ENCODE data around the gene WNT16. TPM values are rescaled to one million over a fixed set of nuclear protein-coding genes. Genes with fewer than 3 reads are reported as not detected.

The WNT16 gene
- total RNA-seq, 2 donors from 2014 or later = 0.11 TPM; not detected in 1

- Histone ChIP-seq H3K36me3 (no peaks in the 10 kb centered on the region), H3K9ac (ENCODE audit: low read depth in 2 of 2, low read length in 2 of 2) (no peak overlapping the region), H3K4me1 (no peaks in the 10 kb centered on the region), H3K27me3 (no peaks in the 10 kb centered on the region), H3K4me3 (no peak overlapping the region), H3K9me3 (no peaks in the 10 kb centered on the region), H3K27ac (no peak overlapping the region)
- no peak for DNase-seq
- no peak for TF ChIP-seq CTCF (IDR thresholded peaks at IDR 0.05)
- intact Hi-C loops (cut with DNase I) = no loop called here
These were observed 26.5 kb upstream of the WNT16 start for GRCh38 chr7:121302214-121302745.

GRCh38 chr7:121303422-121304101 lies 25.2 kb upstream of the WNT16 start:
- Histone ChIP-seq H3K27me3 (no peaks in the 10 kb centered on the region), H3K4me3 (no peak overlapping the region), H3K9ac (ENCODE audit: low read depth in 2 of 2, low read length in 2 of 2) (no peak overlapping the region), H3K36me3 (no peaks in the 10 kb centered on the region), H3K27ac (no peak overlapping the region), H3K9me3 (no peaks in the 10 kb centered on the region), H3K4me1 (no peaks in the 10 kb centered on the region)
- intact Hi-C loops (cut with DNase I) = no loop called here
- TF ChIP-seq CTCF (IDR thresholded peaks at IDR 0.05) = no peak
- no peak for DNase-seq

GRCh38 chr7:121304102-121304658 lies 24.6 kb upstream of the WNT16 start:
- DNase-seq = no peak
- no peak overlapping the region for H3K9ac ChIP-seq (ENCODE audit: low read depth in 2 of 2, low read length in 2 of 2)
- no peaks in the 10 kb centered on the region for H3K4me1 ChIP-seq
- no peaks in the 10 kb centered on the region for H3K9me3 ChIP-seq
- intact Hi-C loops (cut with DNase I) = no loop called here
- TF ChIP-seq CTCF (IDR thresholded peaks at IDR 0.05) = no peak
- H3K27ac ChIP-seq = no peak overlapping the region
- H3K36me3 ChIP-seq = no peaks in the 10 kb centered on the region
- no peaks in the 10 kb centered on the region for H3K27me3 ChIP-seq
- H3K4me3 ChIP-seq = no peak overlapping the region

- no peaks in the 10 kb centered on the region for H3K9me3 ChIP-seq
- no peak for TF ChIP-seq CTCF (IDR thresholded peaks at IDR 0.05)
- H3K4me3 ChIP-seq = no peak overlapping the region
- no peaks in the 10 kb centered on the region for H3K27me3 ChIP-seq
- H3K4me1 ChIP-seq = no peaks in the 10 kb centered on the region
- no peak overlapping the region for H3K27ac ChIP-seq
- H3K36me3 ChIP-seq = no peaks in the 10 kb centered on the region
- intact Hi-C loops (cut with DNase I) = no loop called here
- H3K9ac ChIP-seq (ENCODE audit: low read depth in 2 of 2, low read length in 2 of 2) = no peak overlapping the region
- DNase-seq = no peak
These were observed 23.7 kb upstream of the WNT16 start for GRCh38 chr7:121305109-121305508.

GRCh38 chr7:121306565-121306964 lies 22.2 kb upstream of the WNT16 start:
- intact Hi-C loops (cut with DNase I) = no loop called here
- no peaks in the 10 kb centered on the region for H3K9me3 ChIP-seq
- TF ChIP-seq CTCF (IDR thresholded peaks at IDR 0.05) = no peak
- no peaks in the 10 kb centered on the region for H3K27me3 ChIP-seq
- H3K4me3 ChIP-seq = no peak overlapping the region
- no peak overlapping the region for H3K9ac ChIP-seq (ENCODE audit: low read depth in 2 of 2, low read length in 2 of 2)
- no peaks in the 10 kb centered on the region for H3K36me3 ChIP-seq
- no peak overlapping the region for H3K27ac ChIP-seq
- no peak for DNase-seq
- H3K4me1 ChIP-seq = no peaks in the 10 kb centered on the region
